Adrenal gland (tissue), 12 donors: Measurements from ENCODE around the gene MAN1A2. TPM values are rescaled to one million over a fixed set of nuclear protein-coding genes. Genes with fewer than 3 reads are reported as not detected.

ENCODE experiments used
- DNase-seq, 7 donors: peaks; one replicate each; pipeline ENCODE4 v3.0.0-alpha.2; 2019 to 2020
- H3K27ac ChIP-seq, 5 donors: fragments of 200-600 bp; sonication (generic) in 4 of 5; 1 replicate in 3 of 5; 2 replicates in 2 of 5; pipeline versions ENCODE4 v1.5.1 to v1.8.0; 2016 to 2020; ENCODE audit warnings: mild to moderate bottlenecking in 1 of 5
- H3K27me3 ChIP-seq: fragments of 200-600 bp; 2 replicates; pipeline ENCODE4 v1.8.0; 2021
- H3K36me3 ChIP-seq, 2 donors: fragments of 200-600 bp; replicated peaks in 1 of 2; 1 replicate in 1 of 2; 2 replicates in 1 of 2; pipeline versions ENCODE4 v1.5.1 to v1.8.0; 2018 to 2022
- H3K4me1 ChIP-seq, 2 donors: fragments of 200-600 bp; replicated peaks in 1 of 2; 1 replicate in 1 of 2; 2 replicates in 1 of 2; pipeline versions ENCODE4 v1.5.1 to v1.8.0; 2018 to 2021
- H3K4me3 ChIP-seq, 4 donors: fragments of 200-600 bp; sonication (generic) in 3 of 4; one replicate each; pipeline ENCODE4 v1.5.1; 2016 to 2018
- H3K9me3 ChIP-seq, 3 donors: fragments of 200-600 bp; sonication (generic) in 1 of 3; replicated peaks in 1 of 3; 1 replicate in 2 of 3; 2 replicates in 1 of 3; pipeline versions ENCODE4 v1.5.1 to v1.8.0; 2016 to 2021
- CTCF ChIP-seq, 6 experiments: fragments of 450-650 bp in 4 of 6; fragments of 200-600 bp in 2 of 6; sonication (generic) in 1 of 6; IDR thresholded peaks; 1 replicate in 5 of 6; 2 replicates in 1 of 6; pipeline versions ENCODE4 v1.5.1 to v1.8.0; 2016 to 2021; ENCODE audit warnings: antibody characterized with exemption in 6 of 6, mild to moderate bottlenecking in 2 of 6, moderate library complexity in 1 of 6
- POLR2A ChIP-seq, 2 donors: fragments of 450-650 bp; IDR thresholded peaks; one replicate each; pipeline ENCODE4 v1.6.1; 2017; ENCODE audit warnings: antibody characterized with exemption in 2 of 2, mild to moderate bottlenecking in 2 of 2, moderate library complexity in 1 of 2
- WGBS, 4 donors: extraction: QIAGEN DNeasy Blood & Tissue Kit in 2 of 4; methylation state at CpG; one replicate each; pipeline versions ENCODE4 v1.1.5 to v1.1.7; 2013 to 2017; 5-methylcytosine and 5-hydroxymethylcytosine counted together
- intact Hi-C, 2 donors: fragments of 100-400 bp; cut with DNase I; formaldehyde crosslinking; loops; one replicate each; pipeline versions ENCODE4 v1.14.1 to v1.15.0; 2022 to 2023
- polyA plus RNA-seq, 3 donors: library from polyadenylated mRNA; stranded (reverse); fragments of 200-250 nt in 2 of 3; fragments of 350-450 nt in 1 of 3; fragmentation: Illumina TruSeq in 1 of 3; extraction: RNeasy Lipid Tissue Mini Kit (QIAGEN cat#74804) in 1 of 3; gene quantifications; one replicate each; pipeline ENCODE4 v1.2.3, GENCODE V29; 2013 to 2014
- total RNA-seq, 9 donors: library from RNA; depleted of rRNA in 4 of 9; stranded (reverse); fragments of >200 nt in 4 of 9; fragments of 120-200 nt in 1 of 9; fragmentation: NEBNext Ultra II Directional in 1 of 9; extraction: Animal tissue kit (Norgen Biotek cat#: 25700) in 1 of 9; gene quantifications; one replicate each; pipeline versions ENCODE4 v1.1.0 to v1.2.4, GENCODE V29; 2013 to 2023
- donor health status: healthy with polysubstance abuse.
- donor health status: Bipolar disorder and iron deficiency.
- donor health status: DM: yes; HTN: yes; CAD: no.
- donor health status: DM: no; HTN: no; CAD: no.
- donor health status: DM: no; HTN: no; CAD: no.
- donor health status: DM: yes; HTN: yes; CAD: no.

The MAN1A2 gene
- total and polyA plus RNA-seq, 12 donors = 4.4 to 45.2 (median 34.1) TPM

DNA sequence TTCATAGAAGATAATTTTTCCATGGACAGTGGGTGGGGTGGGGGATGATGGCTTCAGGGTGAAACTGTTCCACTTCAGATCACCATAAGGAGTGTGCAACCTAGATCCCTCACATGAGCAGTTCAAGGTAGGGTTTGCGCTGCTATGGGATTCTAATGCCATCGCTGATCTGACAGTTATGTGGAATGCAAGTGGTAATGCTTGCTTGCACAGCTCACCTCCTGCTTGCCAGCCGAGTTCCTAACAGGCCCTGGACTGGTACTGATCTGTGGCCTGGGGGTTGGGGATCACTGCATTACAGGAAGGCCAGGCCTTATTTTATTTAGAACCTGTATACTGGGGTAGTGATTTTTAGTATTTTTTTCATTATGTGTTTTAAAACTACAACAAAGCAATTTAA, 22.0 kb downstream of the MAN1A2 start:
- Histone ChIP-seq H3K4me1 (peaks cover 6 to 17% of the 10 kb centered on the region in 2 donors), H3K27me3 (no peaks in the 10 kb centered on the region), H3K36me3 (no peaks in the 10 kb centered on the region), H3K9me3 (peaks cover 0 to 9% (median 0%) of the 10 kb centered on the region in 3 donors), H3K4me3 (no peak overlapping the region), H3K27ac (no peak overlapping the region)
- 90 to 100% (median 95%) methylated on average over 3 of the region's 3 CpGs for WGBS, 4 donors
- DNase-seq = no peak
- intact Hi-C loops = no loop called here
- TF ChIP-seq CTCF (IDR thresholded peaks at IDR 0.05) = no peak
- TF ChIP-seq POLR2A (IDR thresholded peaks at IDR 0.05) = no peak

DNA sequence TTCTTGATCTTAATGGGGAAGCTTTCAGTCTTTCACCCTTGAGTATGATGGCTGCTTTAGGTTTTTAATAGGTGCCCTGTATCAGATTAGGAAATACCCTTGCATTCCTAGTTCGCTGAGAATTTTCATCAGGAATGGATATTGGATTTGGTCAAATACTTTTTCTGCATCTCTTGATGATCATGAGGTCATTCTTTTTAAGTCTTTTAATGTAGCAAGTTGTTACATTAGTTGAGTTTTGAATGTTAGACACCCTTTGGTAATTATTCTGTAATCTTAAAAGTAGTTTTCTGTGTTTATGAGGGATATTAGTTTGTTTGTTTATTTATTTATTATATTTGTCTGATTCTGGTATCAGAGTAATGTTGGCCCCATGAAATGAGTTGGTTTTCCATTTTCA, 22.5 kb downstream of the MAN1A2 start:
- Histone ChIP-seq H3K4me1 (peaks cover 6 to 17% of the 10 kb centered on the region in 2 donors), H3K27me3 (no peaks in the 10 kb centered on the region), H3K9me3 (peaks cover 0 to 7% (median 0%) of the 10 kb centered on the region in 3 donors), H3K36me3 (no peaks in the 10 kb centered on the region), H3K27ac (no peak overlapping the region), H3K4me3 (no peak overlapping the region)
- DNase-seq = no peak
- intact Hi-C loops = no loop called here
- WGBS, 4 donors = 94 to 100% (median 97%) methylated on average over 1 of the region's 1 CpG
- TF ChIP-seq POLR2A (IDR thresholded peaks at IDR 0.05) = no peak
- TF ChIP-seq CTCF (IDR thresholded peaks at IDR 0.05) = no peak

DNA sequence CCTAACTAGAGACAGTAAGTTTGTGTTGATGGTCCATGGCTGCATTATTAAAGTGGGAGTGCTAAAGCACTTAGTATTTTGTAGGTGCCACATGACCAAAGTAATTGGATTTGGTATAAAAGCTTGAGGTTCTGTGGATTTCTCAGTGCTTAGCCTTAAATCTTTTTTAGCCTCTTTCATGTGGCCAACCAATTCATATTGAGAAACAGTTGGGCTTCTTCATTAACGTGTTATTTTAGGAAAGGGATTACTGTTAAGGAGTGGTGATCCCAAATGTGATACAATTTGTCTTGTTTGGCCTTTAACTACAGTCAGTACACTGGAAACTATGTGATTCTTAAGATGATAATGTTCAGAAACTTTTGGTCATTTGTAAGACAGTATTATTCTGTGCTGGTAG, 25.5 kb downstream of the MAN1A2 start:
- Histone ChIP-seq H3K36me3 (no peaks in the 10 kb centered on the region), H3K4me3 (no peak overlapping the region), H3K9me3 (peaks cover 0 to 7% (median 0%) of the 10 kb centered on the region in 3 donors), H3K4me1 (peaks cover 6 to 17% of the 10 kb centered on the region in 2 donors), H3K27me3 (no peaks in the 10 kb centered on the region), H3K27ac (no peak overlapping the region)
- intact Hi-C loops = no loop called here
- 0 to 15% (median 12%) methylated on average over 1 of the region's 1 CpG for WGBS, 4 donors
- no peak for DNase-seq
- no peak for TF ChIP-seq CTCF (IDR thresholded peaks at IDR 0.05)
- TF ChIP-seq POLR2A (IDR thresholded peaks at IDR 0.05) = no peak

GRCh38 chr1:117396074-117396473, 28.8 kb downstream of the MAN1A2 start:
- Histone ChIP-seq H3K4me3 (no peak overlapping the region), H3K27me3 (no peaks in the 10 kb centered on the region), H3K27ac (no peak overlapping the region), H3K36me3 (no peaks in the 10 kb centered on the region), H3K9me3 (no peaks in the 10 kb centered on the region), H3K4me1 (peaks cover 0 to 17% of the 10 kb centered on the region in 2 donors)
- no peak for DNase-seq
- no peak for TF ChIP-seq POLR2A (IDR thresholded peaks at IDR 0.05)
- no peak for TF ChIP-seq CTCF (IDR thresholded peaks at IDR 0.05)
- intact Hi-C loops = no loop called here
